ENCODE measurements around the gene PDE4D.

Gene PDE4D

DNA sequence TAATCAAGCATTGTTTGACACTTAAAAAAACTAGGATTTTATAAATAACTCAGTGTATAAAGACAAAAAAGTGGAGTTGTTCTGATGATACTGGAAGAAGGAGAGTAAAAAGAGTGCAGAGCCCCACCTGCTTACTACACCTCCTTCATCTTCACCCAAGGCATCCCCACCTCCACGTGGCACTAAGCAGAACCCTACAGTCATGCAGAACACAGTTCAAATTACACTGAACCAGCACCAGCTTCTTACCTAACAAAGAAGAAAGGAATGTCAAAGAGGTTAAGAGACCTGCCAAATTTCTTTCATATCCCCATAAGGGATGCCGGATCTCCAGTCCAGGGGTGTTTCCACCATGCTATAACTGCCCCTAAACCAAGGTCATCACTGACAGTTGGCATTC lies 55.5 kb downstream of the PDE4D start:
- FAIRE-seq, result no peak

DNA sequence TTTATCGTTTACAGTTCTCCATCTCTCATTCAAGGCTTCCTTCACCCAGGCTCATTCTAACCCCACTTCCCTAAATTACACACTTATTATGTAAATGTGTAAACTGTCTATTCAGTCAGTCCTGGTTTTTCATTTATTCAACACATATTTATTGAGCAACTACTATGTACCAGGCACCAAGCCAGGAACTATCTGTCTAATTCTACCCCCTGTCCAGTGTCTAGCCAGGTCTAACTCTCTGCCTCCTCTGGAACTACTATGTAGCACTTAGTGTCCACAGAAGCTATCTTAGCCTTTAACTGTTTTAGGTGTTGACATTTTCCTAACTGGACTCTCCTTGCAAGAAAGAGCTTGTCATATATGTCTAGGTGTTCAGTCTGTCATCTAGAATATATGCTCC lies 56.5 kb downstream of the PDE4D start:
- FAIRE-seq, result no peak

DNA sequence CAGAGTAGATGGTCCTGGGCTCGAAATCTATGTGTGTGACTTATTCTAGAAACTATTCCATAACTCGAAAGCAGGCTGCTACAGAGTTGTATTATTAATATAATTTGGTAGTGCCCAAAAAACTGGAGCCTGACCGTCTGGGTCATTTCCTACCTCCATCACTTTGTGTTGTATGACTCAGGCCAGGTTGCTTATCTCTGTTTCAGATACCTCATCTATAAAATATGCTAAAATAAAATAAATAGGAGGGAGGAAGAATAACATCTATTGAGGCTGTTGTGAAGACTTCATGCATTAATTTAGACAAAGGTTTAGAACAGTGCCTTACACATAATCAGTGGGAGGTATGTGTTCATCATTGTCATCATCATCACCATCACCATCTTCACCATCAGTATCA lies 57.7 kb downstream of the PDE4D start:
- no peak for FAIRE-seq

DNA sequence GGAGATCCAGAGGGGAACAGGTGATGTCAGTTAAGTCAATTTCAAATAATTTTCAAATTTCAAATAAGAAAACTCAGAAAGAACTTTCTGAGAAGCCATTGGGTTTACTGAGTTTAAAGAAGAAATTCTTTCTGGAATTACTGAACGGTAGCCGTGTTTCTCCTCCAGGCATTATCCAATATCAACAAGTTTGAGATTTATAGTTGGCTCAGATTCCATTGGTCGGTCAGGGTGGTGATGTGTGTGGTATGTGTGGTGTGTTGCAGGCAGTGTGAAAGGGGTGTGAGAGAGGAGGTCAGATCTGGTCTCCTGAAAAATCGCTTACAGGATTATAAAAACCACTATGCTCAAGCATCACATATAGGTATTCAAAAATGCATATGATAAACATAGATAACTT lies 60.1 kb downstream of the PDE4D start:
- FAIRE-seq, result no peak

DNA sequence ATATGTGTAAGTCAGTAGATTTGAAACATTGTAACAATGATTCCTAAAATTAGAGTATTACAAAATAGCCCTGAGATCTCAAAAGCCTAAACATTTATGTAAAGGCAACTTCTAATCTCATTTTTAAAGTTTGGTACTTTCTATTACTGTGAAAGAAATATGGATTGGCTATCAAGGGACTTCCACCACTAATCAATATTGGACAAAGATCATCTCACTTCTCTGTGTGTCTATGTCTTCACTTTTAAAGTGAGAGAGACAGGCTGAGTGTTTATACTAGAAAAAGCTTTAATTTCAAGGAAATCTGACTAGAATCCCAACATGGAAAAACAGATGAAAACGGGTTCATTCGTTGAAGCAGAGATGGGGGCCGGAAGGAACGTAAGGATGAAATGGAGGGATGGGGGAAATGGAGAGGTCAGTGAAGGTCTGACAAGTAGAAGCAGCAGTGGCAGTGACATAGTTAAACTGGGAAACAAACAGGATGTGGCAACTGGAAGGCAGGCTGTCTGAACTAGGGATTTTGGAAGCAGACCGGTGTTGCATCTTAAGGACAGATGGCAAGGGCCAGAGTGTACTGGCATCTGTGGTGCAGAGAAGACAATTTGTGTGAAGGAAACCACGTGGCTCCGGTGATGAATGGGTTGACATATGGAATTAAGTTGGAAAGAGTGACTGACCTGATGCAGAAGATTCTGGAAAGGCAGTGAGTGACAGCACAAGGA lies 60.8 kb downstream of the PDE4D start:
- FAIRE-seq, result no peak

DNA sequence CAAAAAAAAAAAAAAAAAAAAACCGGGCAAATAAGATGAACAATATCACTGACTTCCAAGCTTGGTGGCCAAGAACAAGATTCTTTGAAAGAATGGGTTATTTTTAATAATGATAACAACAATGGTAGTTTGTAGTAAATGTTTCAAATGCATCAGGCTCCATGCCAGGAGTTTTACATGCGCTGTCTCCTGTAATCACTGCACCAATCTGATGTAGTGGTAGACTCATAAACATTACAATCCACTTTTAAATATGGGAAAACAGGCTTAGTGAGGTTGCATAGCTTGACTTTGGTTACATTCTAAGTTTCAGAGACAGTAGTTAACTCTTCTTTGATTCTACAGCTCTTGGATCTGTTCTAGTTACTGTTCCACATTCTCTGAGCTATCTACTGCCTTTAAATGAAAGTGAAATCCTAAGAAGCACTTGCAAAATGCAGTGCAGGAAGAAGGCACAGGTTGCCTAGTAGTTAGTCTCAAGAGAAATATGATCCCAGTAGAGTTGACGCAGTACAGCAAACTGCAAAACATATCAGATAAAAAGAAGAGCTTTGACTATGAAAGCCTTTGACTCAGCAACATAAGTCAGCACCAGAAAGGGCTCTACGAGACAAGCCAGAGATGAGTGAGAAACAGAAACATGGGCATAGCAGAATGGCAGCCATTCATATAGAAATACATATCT lies 62.1 kb downstream of the PDE4D start:
- FAIRE-seq, result peak; percentile 81

DNA sequence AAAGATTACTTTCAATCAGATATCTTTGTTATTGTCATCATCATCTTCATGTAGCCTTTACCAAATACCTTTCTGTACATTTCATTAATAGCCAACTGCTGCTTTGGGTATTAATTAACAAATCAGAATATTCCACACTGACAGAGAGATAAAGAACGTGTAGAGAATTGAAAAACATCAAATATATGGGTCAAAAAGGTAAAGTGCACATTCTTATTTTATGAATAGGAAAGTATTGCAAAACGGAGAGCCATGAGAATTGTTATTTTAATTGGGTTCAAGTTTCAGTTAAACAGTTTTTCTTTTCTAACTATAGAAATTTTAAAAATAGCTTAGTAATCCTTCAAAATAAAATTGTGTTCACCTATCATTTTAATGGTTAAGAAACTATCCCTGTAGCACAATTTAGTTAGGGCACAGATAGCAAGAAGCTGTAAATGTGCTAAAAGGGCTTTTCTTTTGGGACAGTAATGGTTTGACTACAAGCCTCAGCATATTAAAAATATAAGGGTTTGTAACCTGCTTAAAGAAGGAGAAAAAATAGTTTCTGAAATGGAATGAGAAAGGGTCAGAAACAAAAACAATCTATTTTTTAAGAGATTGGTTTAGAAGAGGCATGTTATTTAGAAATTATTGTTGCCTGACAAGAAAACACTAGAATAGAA lies 62.9 kb downstream of the PDE4D start:
- FAIRE-seq, result peak; percentile 21

DNA sequence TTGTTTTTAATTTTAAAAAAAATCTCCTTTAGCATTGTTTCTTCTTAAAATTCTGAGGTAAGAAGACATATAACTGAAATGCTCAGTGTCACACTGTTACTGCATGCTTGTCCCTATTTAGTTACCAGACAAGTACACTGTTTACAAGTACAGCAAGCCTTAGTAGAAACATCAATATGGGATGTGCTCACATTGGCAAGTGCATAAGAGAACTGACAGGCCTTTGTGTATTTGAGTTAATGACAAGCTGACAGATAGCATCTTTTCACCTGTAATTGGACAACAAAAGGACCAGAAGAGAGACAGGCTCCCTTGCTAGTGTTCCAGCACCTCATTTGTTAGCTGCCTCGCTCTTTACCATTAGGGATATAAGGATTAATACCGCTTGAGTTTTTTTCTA lies 63.6 kb downstream of the PDE4D start:
- no peak for FAIRE-seq

DNA sequence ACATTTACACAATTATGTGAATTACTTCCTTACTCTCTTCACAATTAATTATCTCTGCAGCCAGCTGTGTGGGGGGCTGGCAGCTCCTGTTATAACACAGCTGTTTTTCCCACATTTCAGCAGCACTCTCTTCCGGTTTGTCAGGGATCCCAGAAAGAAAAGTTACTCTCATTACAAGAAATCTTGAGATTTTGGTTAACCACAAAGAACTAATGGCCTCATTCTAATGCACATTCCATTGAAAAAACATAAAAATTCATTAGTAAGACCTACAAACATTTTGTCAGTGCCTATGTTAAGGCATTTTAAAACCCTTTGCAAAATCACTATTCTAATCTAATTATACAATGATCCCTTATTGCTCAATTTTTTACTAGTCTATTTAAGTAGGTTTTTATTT lies 64.1 kb downstream of the PDE4D start:
- FAIRE-seq, result no peak

DNA sequence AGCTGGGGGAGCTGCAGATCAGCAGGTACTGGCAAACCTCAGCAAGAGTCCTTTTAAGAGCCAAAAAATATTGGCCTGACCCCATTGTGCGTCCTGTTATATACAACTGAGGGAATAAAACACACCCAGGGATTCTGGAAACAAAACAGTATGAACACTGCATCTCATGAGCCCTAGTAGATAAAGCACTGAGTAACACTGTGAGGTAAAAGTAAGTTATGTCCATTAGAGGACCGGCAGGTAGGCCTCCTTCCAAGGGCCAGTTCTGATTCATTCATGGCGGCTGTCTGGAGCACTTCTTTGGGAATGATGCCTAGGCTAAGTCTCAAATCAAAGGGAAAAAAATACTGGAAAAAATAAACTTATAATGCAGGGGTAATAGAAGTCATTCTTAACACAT lies 64.9 kb downstream of the PDE4D start:
- FAIRE-seq, result no peak

DNA sequence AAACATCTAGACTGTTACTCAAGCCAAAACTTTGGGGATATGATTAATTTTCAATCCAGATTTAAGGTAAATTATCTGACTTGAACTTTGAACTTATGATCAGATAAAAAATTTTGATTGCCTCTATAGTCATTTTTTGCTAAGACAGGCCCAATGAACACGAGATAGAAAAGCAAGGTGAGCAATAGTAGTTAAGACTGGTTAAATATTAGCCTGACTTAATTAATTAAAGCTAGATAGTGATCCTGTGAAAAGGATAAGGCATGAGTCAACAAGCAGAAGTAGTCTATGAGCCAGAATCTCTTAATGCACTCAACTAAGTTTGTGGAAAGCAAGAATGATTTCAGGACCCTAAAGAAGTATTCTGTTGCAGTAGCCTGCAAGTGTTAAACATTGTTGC lies 66.5 kb downstream of the PDE4D start:
- FAIRE-seq, result peak; percentile 96

DNA sequence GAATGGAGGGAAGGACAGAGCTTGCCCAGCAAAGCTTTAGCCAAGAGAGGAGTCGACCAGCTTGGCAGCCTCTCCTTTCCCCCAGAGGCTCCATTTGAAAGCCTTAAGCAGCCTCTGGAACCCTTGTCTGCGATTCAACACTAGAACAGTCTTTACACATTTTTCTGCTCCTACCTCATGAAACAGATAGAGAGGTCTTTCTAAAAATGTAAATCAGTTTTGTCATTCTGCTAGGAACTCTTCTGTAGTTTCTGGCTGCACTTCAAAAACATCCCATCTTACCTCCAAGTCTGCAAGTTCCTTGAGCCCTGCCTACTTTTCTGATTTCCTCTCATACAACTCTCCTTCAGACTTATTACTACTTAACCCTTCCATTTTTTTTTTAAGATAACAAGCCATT lies 70.1 kb downstream of the PDE4D start:
- no peak for FAIRE-seq

DNA sequence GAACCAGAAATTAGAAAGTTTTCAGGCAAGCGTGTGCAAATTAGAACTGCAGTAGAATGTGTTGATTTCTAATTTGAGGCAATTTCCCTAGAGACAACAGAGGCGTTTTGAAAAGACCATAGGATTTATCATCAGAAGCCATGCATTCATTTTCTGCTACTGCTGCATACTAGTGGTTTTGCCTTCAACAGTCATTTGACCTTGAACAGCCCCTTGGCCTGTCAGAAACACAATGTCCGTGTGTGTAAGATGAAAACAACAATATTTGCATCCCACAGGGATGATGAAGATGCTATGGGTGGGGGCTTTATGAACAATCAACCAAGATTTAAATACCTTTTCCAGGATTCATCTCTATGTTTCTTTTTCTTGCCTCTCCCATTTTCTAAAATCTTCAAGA lies 73.7 kb downstream of the PDE4D start:
- FAIRE-seq, result peak; percentile 33

DNA sequence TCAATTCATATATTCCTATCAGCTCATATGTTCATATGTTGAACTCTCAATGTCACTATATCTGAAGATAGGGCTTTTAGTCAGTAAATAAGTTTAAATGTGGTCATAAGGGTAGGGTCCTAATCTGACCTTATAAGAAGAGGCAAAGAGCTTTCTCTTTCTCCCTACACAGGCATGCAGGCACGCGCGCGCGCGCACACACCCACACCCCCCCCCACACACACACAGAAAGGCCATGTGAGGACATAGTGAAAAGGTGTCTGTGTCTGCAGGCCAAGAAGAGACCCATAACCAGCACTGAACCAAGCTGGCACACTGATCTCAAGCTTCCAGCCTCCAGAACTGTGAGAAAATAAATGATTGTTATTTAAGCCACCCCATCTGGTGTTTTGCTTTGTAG lies 76.0 kb downstream of the PDE4D start:
- FAIRE-seq, result no peak

DNA sequence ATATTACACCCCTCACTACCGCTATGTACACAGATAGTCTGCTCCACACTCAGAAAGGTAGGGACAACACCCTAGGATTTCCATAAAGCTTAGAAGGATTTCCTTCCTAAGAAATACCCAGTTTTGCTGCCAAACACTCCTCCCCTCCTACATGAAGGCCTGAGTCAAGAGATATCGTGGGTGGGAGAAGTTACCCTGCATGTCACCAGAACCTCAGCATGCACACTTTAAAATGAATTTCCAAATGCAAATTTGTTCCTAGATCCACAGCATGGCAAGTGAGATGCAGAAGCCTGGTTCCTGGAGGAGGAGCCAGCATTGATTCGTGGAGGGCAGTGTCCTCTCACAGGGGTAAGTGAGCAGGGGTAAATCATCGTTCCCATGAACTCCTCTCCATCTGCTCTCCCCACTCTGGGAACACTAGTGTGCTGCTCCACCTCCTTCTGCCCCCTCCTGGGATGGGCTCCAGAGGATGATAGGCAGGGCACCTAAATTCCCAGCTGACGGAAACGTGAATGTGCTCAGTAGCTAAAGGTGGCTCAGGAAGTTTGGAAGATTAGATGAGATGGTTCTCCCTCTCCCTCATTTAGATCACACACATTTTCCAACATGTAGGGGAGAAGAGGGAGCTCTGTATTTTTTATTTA lies 76.7 kb downstream of the PDE4D start:
- FAIRE-seq, result no peak

DNA sequence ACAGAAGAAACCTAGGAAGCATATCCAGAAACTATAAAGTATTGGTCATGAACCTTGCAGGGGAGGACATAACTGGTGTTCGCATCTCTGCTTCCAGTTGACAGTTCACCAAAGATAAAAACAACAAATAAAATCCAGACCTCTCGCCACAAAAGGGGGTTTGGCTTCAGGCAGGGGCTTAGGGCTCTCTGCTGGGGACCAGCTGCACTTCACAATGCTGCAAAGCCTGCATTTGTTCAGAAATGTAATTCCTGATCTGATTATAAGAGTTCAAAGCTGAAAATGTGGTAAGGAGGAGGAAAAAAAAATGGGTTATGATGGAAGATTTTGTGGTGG lies 79.0 kb downstream of the PDE4D start:
- no peak for FAIRE-seq

DNA sequence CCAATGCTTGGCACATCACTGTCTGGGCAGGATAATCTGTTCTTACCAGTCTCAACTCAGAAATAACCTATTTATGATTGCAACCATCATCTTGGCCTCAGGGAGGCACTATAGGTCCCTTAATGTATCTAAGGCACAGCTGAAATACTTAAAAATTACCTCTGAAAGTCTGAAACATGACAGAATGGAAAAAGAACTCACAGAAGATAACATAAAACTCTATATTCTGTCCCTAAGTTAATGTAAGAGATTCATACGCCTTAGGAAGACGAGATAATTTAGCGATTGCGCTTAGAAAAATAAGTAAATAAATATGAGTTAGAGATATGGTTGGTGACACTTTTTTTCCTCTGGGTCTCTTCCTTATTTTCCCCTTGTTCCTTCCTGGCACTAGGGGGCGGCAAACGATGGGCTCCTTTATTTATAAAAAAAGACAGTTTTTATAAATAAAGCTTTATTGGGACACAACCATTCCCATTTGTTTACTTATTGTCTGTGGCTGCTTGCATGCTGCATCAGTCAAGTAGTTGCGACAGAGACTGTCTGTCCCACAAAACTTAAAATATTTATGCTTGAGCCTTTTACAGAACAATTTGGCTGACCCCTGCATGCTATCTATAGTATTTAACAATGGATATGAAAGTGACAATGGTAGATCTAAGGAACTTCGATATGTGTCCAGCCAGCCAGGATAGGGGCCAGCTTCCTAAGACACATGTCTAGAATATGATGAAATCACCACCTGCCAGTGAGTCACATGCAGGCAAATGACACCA lies 79.6 kb downstream of the PDE4D start:
- peak; percentile 98 for FAIRE-seq

DNA sequence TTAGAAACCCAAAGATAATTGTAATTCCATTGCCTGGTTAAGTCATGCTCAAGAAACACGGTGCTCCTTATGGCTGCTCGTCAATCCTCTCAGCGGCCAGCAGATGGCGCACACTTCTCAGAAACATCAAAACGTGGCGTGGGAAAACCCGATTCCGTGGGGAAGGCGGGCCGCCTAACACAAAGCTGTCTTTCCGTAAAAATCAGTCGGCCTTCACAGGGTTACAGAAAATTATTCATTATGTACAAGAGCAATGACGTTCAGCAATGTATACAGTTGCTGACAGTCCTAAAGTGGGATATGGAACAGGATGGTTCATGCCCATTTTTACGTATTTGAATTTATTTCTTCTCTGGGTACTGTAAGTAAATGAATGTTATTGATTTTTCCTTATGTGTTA lies 83.5 kb downstream of the PDE4D start:
- FAIRE-seq, result peak; percentile 75

DNA sequence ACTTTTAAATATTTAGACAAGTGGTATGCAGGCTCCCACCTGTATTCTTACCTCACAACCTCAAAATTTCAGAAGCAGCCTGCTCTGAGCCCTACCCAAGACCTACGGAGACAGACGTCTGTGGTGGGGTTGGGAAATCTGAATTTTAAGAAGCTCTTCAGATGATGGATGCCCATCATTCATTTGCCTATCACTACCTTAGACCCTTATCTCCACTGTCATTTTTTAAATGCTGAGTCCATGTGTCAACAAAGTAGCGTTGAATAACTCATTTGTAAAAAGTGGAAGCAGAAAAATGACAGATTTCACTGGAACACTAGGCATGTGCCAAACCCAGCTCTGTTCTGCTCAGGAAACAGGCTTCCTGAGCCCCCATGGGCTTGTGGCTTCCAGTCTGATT lies 85.7 kb downstream of the PDE4D start:
- FAIRE-seq, result no peak

DNA sequence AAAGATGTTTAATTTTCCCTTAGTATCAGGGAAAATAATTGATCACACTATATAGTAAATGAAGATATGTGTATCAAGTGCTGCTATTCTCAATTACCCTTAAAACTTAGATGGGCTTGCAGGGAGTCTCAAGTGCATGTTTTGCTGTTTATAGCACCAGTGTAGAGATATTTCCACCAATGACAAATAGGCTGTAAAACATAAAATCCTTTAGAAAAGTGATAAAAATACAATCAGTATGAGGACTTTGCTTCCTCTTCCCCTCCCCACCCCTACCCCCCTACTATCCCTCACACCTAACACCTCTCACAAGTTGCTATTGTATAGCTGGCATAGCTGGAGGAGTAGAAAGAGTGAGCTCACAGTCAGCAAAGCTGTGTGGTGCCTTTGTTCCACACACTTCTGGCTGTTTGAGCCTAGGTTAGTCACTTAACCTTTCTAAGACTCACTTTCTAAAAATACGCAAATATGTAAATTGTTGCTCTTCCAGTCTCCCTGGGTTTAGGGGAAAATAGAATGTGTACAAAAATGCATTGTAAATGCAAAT lies 93.1 kb downstream of the PDE4D start:
- FAIRE-seq, result no peak

DNA sequence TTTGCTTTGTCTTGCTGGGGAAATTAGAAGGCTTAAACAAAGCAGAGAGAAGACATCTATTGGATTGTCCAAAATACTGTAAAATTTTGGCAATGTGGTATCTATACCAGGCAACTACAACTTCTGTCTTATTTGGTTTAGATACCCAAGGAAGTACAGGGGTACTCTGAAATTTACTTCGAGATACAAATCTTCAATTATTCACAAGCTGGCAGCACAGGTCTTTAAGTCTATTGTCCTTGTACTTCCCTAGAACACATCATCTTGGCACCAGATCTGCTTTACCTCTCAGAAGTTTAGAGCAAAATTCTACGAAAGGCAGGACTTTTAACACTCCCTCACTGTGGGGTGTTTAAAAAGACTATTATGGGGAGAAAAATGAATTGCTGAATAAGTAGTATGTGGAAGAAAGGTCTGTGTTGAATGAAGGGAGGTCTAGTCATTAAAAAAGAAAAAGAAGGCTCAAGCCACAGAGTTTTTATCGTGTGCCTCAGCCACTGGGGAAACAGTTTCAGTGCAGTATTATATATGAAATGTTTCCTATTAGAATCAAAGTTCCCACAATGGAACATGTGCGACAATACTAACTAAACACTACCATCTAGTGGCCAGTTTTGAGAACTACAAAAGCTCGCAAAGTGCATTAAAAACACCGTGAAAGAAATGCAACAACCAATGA lies 93.7 kb downstream of the PDE4D start:
- FAIRE-seq, result peak; percentile 98

Data from islet of Langerhans (tissue), 1 donor.